A673 (cell line): Measurements from ENCODE around the gene TXNRD2.

Experiments used
- EZH2 ChIP-seq: fragments of 200-600 bp; sonication (generic); IDR thresholded peaks from 2 replicates; pipeline ENCODE4 v1.6.1; 2017; ENCODE audit warnings: borderline replicate concordance, low read depth, mild to moderate bottlenecking, mixed read lengths, antibody characterized with exemption, low read length; ENCODE audit not compliant: poor library complexity, severe bottlenecking
- TF ChIP-seq, protein P1 (sequence below): fragments of 300-800, 200-600 bp; sonication (generic); conservative IDR thresholded peaks from 2 replicates; pipeline ENCODE4 v1.5.1; 2017; ENCODE audit warnings: low read depth, mild to moderate bottlenecking, antibody characterized with exemption, low read length, moderate library complexity, mixed read lengths

DNA sequence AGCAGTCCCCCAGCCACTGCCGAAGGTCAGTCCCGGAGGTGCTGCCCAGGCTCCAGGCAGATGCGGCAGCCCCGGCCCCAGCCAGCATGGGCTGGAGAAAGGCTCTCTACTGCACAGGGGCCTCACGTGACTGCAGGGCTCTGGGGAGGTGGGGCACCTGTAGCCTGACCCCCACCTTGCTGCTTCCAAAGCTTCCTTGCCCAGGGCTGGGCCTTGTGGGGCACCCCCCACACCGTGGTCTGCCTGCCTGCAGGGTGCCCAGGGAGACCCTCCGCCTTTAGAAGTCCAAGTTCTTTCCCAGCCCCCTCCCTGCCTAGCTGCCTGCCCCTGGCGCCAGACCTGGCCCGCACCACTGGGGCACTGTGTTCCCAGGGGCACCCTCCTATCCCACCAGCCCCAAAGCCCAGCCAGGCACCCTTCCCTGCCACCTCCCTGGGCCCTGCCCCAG lies 28.4 kb upstream of the TXNRD2 start:
- TF ChIP-seq, protein P1, sequence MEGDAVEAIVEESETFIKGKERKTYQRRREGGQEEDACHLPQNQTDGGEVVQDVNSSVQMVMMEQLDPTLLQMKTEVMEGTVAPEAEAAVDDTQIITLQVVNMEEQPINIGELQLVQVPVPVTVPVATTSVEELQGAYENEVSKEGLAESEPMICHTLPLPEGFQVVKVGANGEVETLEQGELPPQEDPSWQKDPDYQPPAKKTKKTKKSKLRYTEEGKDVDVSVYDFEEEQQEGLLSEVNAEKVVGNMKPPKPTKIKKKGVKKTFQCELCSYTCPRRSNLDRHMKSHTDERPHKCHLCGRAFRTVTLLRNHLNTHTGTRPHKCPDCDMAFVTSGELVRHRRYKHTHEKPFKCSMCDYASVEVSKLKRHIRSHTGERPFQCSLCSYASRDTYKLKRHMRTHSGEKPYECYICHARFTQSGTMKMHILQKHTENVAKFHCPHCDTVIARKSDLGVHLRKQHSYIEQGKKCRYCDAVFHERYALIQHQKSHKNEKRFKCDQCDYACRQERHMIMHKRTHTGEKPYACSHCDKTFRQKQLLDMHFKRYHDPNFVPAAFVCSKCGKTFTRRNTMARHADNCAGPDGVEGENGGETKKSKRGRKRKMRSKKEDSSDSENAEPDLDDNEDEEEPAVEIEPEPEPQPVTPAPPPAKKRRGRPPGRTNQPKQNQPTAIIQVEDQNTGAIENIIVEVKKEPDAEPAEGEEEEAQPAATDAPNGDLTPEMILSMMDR = no peak
- TF ChIP-seq EZH2 = no peak
